Measurements from ENCODE around the gene LMOD2.

Gene LMOD2

GRCh38 chr7:123641901-123642300, 13.8 kb upstream of the LMOD2 start:
- no peak for DNase-seq (ENCODE audit: low spot score)
- no peak for TF ChIP-seq CTCF (IDR thresholded peaks at IDR 0.05; ENCODE audit: extremely low read depth, missing control alignments)

- no peak for TF ChIP-seq CTCF (IDR thresholded peaks at IDR 0.05; ENCODE audit: extremely low read depth, missing control alignments)
- no peak for DNase-seq (ENCODE audit: low spot score)
Measured at GRCh38 chr7:123643495-123644441, 11.9 kb upstream of the LMOD2 start.

GRCh38 chr7:123645516-123645915, 10.2 kb upstream of the LMOD2 start:
- no peak for TF ChIP-seq CTCF (IDR thresholded peaks at IDR 0.05; ENCODE audit: extremely low read depth, missing control alignments)
- DNase-seq (ENCODE audit: low spot score), result no peak

- no peak for TF ChIP-seq CTCF (IDR thresholded peaks at IDR 0.05; ENCODE audit: extremely low read depth, missing control alignments)
- no peak for DNase-seq (ENCODE audit: low spot score)
Measured at GRCh38 chr7:123647106-123647730, 8.4 kb upstream of the LMOD2 start.

- TF ChIP-seq CTCF (IDR thresholded peaks at IDR 0.05; ENCODE audit: extremely low read depth, missing control alignments), result no peak
- DNase-seq (ENCODE audit: low spot score), result no peak
Measured at GRCh38 chr7:123649964-123650363, 5.7 kb upstream of the LMOD2 start.

GRCh38 chr7:123650595-123650994, 5.1 kb upstream of the LMOD2 start:
- no peak for DNase-seq (ENCODE audit: low spot score)
- TF ChIP-seq CTCF (IDR thresholded peaks at IDR 0.05; ENCODE audit: extremely low read depth, missing control alignments), result no peak

- TF ChIP-seq CTCF (IDR thresholded peaks at IDR 0.05; ENCODE audit: extremely low read depth, missing control alignments), result no peak
- no peak for DNase-seq (ENCODE audit: low spot score)
Measured at GRCh38 chr7:123652406-123652805, 3.3 kb upstream of the LMOD2 start.
